ENCODE data around the gene BRAT1. TPM values are rescaled to one million over a fixed set of nuclear protein-coding genes. Genes with fewer than 3 reads are reported as not detected.

The BRAT1 gene
- total and polyA plus RNA-seq, 4 experiments from 2014 or later = 24.2 to 42.4 (median 39.2) TPM

GRCh38 chr7:2598154-2598823 lies 43.0 kb upstream of the BRAT1 start:
- Mint-ChIP-seq H3K9me3 (peaks cover 0 to 2% (median 0%) of the 10 kb centered on the region in 8 donors), H3K4me3 (no peak overlapping the region), H3K36me3 (peaks cover 17 to 19% of the 10 kb centered on the region in 2 donors), H3K27me3 (no peaks in the 10 kb centered on the region), H3K27ac (no peak overlapping the region), H3K4me1 (no peaks in the 10 kb centered on the region)
- Histone ChIP-seq H3K4me1 (ENCODE audit: insufficient read depth, low read length) (no peaks in the 10 kb centered on the region), H3K27ac (ENCODE audit: low read depth, low read length) (no peak overlapping the region), H3K36me3 (ENCODE audit: insufficient read depth, low read length) (no peaks in the 10 kb centered on the region), H3K4me3 (ENCODE audit: low read length in 2 of 2) (no peak overlapping the region), H3K9me3 (ENCODE audit: control insufficient read depth in 1 of 2, low read length in 2 of 2) (no peaks in the 10 kb centered on the region), H3K27me3 (ENCODE audit: insufficient read depth, low read length) (no peaks in the 10 kb centered on the region)
- intact Hi-C loops (cut with micrococcal nuclease) = no loop called here
- no peak for DNase-seq
- POLR2A ChIA-PET (ENCODE audit: partially characterized antibody) = no interaction called here
- CTCF ChIA-PET (ENCODE audit: partially characterized antibody) = no interaction called here

DNA sequence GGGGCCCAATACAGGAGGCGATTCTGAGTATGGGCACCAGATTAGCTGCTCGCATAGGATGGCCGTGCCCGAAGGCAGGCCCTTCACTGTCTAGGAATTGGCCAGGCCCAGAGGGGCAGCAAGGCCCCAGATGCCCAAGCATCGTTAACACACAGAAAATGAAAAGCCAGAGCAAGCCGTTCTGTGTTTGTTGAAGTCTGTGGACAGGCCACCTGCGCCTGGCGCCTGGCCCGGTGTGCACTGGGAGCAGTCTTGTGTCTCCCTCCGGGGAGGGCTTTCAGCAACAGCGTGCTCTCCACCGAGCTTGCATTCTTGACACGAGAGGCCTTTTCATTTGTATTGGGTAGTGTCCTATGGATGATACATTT lies 41.9 kb upstream of the BRAT1 start:
- no peaks in the 10 kb centered on the region for H3K36me3 ChIP-seq (ENCODE audit: insufficient read depth, low read length)
- no peak overlapping the region for H3K27ac ChIP-seq (ENCODE audit: low read depth, low read length)
- H3K4me1 ChIP-seq (ENCODE audit: insufficient read depth, low read length) = no peaks in the 10 kb centered on the region
- Mint-ChIP-seq H3K4me3 (no peak overlapping the region), H3K4me1 (no peaks in the 10 kb centered on the region), H3K36me3 (peaks cover 21 to 28% of the 10 kb centered on the region in 2 donors), H3K27me3 (no peaks in the 10 kb centered on the region), H3K27ac (no peak overlapping the region), H3K9me3 (no peaks in the 10 kb centered on the region)
- DNase-seq = no peak
- H3K9me3 ChIP-seq (ENCODE audit: control insufficient read depth in 1 of 2, low read length in 2 of 2) = no peaks in the 10 kb centered on the region
- intact Hi-C loops (cut with micrococcal nuclease) = no loop called here
- ChIA-PET CTCF (ENCODE audit: partially characterized antibody) (no interaction called here), POLR2A (ENCODE audit: partially characterized antibody) (no interaction called here)
- no peaks in the 10 kb centered on the region for H3K27me3 ChIP-seq (ENCODE audit: insufficient read depth, low read length)
- H3K4me3 ChIP-seq (ENCODE audit: low read length in 2 of 2) = no peak overlapping the region

DNA sequence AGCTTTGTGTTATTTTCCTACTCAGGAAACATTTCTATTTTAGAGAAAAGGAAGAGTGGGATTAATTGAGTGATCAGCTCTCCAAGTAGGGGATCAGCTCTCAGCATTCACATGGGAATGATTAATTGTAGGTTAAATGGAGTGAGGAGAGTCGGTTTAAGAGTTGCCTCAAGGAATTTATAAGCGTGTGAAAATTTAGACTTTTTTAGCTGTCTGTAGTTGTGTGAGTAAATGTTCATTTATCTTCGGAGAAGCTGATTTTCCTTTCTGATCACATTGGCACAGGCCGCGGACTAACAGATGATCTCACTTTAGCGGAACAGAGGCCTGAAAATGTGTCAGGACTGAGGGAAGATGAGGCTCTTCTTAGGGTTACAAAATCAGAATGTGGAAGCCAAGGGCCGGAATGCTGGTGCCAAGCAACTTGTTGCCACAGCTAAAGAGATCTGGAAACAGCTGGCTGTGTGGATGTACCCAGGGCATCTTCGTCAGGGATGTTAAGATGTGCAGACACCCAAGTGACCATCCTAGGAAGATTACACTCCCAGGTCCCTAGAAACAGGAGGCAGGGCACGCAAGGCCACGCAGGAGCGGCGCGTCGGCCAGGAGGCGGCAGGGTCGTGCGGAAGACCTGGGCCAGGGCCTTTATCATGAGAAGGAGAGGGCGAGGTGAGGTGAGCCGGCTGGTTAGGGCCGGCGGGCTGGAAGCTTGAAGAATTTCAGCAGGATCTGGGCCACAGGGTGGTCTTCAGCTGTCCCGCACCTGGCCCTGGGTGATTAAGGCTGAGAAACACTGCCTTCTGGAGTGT lies 41.3 kb upstream of the BRAT1 start:
- ChIA-PET CTCF (ENCODE audit: partially characterized antibody) (interaction anchor here (0.7 to 1.1 kb wide), 4 partner anchors 14 to 146 kb away, joined by 3 to 4 read pairs (median 3); no protein-coding TSS in a partner anchor), POLR2A (ENCODE audit: partially characterized antibody) (no interaction called here)
- no peaks in the 10 kb centered on the region for H3K4me1 Mint-ChIP-seq
- H3K4me1 ChIP-seq (ENCODE audit: insufficient read depth, low read length) = no peaks in the 10 kb centered on the region
- H3K36me3 ChIP-seq (ENCODE audit: insufficient read depth, low read length) = no peaks in the 10 kb centered on the region
- no peak for DNase-seq
- H3K27ac Mint-ChIP-seq = no peak overlapping the region
- no peak overlapping the region for H3K4me3 ChIP-seq (ENCODE audit: low read length in 2 of 2)
- H3K27me3 ChIP-seq (ENCODE audit: insufficient read depth, low read length) = no peaks in the 10 kb centered on the region
- H3K27me3 Mint-ChIP-seq = no peaks in the 10 kb centered on the region
- H3K9me3 ChIP-seq (ENCODE audit: control insufficient read depth in 1 of 2, low read length in 2 of 2) = no peaks in the 10 kb centered on the region
- H3K9me3 Mint-ChIP-seq = no peaks in the 10 kb centered on the region
- intact Hi-C loops (cut with micrococcal nuclease) = no loop called here
- H3K27ac ChIP-seq (ENCODE audit: low read depth, low read length) = no peak overlapping the region
- H3K36me3 Mint-ChIP-seq = peaks cover 21 to 30% of the 10 kb centered on the region in 2 donors
- H3K4me3 Mint-ChIP-seq = no peak overlapping the region

DNA sequence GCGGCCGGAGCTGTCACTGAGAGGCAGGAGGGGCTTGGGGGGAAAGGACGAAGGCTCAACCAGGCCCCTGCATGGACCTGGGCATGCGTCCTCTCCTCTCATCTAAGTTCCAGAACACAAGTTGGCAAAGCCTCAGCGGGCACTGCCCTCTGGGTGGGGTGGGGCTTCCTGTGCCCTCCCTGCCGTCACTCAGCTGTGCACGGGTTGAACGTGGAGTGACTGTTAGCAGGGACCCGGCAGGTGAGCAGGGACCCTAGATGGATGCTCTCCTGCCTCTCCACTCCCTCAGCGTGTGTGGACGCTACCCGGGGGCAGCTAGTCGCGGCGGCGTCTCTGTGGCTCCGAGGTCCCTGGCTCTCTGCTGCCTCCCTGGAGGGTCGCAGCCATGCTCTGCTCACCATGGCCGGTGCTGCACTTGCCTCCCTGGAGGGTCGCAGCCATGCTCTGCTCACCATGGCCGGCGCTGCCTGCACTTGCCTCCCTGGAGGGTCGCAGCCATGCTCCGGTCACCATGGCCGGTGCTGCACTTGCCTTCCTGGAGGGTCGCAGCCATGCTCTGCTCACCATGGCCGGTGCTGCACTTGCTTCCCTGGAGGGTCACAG lies 40.0 kb upstream of the BRAT1 start:
- Mint-ChIP-seq H3K4me3 (no peak overlapping the region), H3K27ac (peak overlapping the region in 1 of 7 donors; percentile 48), H3K36me3 (peaks cover 21 to 25% of the 10 kb centered on the region in 2 donors), H3K4me1 (no peaks in the 10 kb centered on the region), H3K9me3 (no peaks in the 10 kb centered on the region), H3K27me3 (no peaks in the 10 kb centered on the region)
- ChIA-PET POLR2A (ENCODE audit: partially characterized antibody) (no interaction called here), CTCF (ENCODE audit: partially characterized antibody) (interaction anchor here (1.1 kb wide), 1 partner anchor 145 kb away, joined by 4 read pairs; no protein-coding TSS in a partner anchor)
- Histone ChIP-seq H3K4me3 (ENCODE audit: low read length in 2 of 2) (no peak overlapping the region), H3K36me3 (ENCODE audit: insufficient read depth, low read length) (no peaks in the 10 kb centered on the region), H3K4me1 (ENCODE audit: insufficient read depth, low read length) (no peaks in the 10 kb centered on the region), H3K27ac (ENCODE audit: low read depth, low read length) (no peak overlapping the region), H3K27me3 (ENCODE audit: insufficient read depth, low read length) (no peaks in the 10 kb centered on the region), H3K9me3 (ENCODE audit: control insufficient read depth in 1 of 2, low read length in 2 of 2) (no peaks in the 10 kb centered on the region)
- intact Hi-C loops (cut with micrococcal nuclease) = no loop called here
- no peak for DNase-seq

DNA sequence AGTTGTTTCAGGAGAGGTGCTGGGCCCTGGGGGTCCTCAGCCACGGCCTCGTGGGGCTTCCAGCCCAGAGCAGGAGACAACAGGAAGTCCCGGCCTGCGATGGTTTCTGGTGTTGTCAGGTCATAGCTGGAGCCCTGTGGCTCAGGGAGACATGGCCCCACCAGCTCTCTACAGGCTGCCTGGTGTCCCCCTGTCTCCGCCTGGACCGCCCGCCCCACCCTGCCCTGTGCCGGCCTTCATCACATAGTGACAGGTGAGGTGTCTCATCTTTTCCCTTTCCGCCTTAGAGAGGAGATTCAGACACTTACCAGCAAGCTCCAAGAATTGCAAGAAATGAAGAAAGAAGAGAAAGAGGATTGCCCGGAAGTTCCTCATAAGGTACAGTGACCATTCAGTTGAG lies 39.3 kb upstream of the BRAT1 start:
- Histone ChIP-seq H3K27me3 (ENCODE audit: insufficient read depth, low read length) (no peaks in the 10 kb centered on the region), H3K36me3 (ENCODE audit: insufficient read depth, low read length) (no peaks in the 10 kb centered on the region), H3K9me3 (ENCODE audit: control insufficient read depth in 1 of 2, low read length in 2 of 2) (no peaks in the 10 kb centered on the region), H3K4me3 (ENCODE audit: low read length in 2 of 2) (no peak overlapping the region), H3K27ac (ENCODE audit: low read depth, low read length) (no peak overlapping the region), H3K4me1 (ENCODE audit: insufficient read depth, low read length) (no peaks in the 10 kb centered on the region)
- Mint-ChIP-seq H3K36me3 (peaks cover 20 to 24% of the 10 kb centered on the region in 2 donors), H3K4me1 (no peaks in the 10 kb centered on the region), H3K9me3 (no peaks in the 10 kb centered on the region), H3K27me3 (no peaks in the 10 kb centered on the region), H3K27ac (peak overlapping the region in 1 of 7 donors; percentile 29), H3K4me3 (no peak overlapping the region)
- DNase-seq = no peak
- CTCF ChIA-PET (ENCODE audit: partially characterized antibody) = no interaction called here
- POLR2A ChIA-PET (ENCODE audit: partially characterized antibody) = no interaction called here
- intact Hi-C loops (cut with micrococcal nuclease) = no loop called here

GRCh38 chr7:2593036-2593727 lies 37.9 kb upstream of the BRAT1 start:
- Mint-ChIP-seq H3K27me3 (no peaks in the 10 kb centered on the region), H3K4me3 (no peak overlapping the region), H3K36me3 (peaks cover 15 to 24% of the 10 kb centered on the region in 2 donors), H3K4me1 (no peaks in the 10 kb centered on the region), H3K9me3 (no peaks in the 10 kb centered on the region), H3K27ac (peak overlapping the region in 2 of 7 donors; percentile 35 to 69)
- H3K36me3 ChIP-seq (ENCODE audit: insufficient read depth, low read length) = no peaks in the 10 kb centered on the region
- no peaks in the 10 kb centered on the region for H3K4me1 ChIP-seq (ENCODE audit: insufficient read depth, low read length)
- POLR2A ChIA-PET (ENCODE audit: partially characterized antibody) = no interaction called here
- no peaks in the 10 kb centered on the region for H3K27me3 ChIP-seq (ENCODE audit: insufficient read depth, low read length)
- no peak overlapping the region for H3K4me3 ChIP-seq (ENCODE audit: low read length in 2 of 2)
- no peak for DNase-seq
- CTCF ChIA-PET (ENCODE audit: partially characterized antibody) = no interaction called here
- no peaks in the 10 kb centered on the region for H3K9me3 ChIP-seq (ENCODE audit: control insufficient read depth in 1 of 2, low read length in 2 of 2)
- intact Hi-C loops (cut with micrococcal nuclease) = no loop called here
- H3K27ac ChIP-seq (ENCODE audit: low read depth, low read length) = no peak overlapping the region

DNA sequence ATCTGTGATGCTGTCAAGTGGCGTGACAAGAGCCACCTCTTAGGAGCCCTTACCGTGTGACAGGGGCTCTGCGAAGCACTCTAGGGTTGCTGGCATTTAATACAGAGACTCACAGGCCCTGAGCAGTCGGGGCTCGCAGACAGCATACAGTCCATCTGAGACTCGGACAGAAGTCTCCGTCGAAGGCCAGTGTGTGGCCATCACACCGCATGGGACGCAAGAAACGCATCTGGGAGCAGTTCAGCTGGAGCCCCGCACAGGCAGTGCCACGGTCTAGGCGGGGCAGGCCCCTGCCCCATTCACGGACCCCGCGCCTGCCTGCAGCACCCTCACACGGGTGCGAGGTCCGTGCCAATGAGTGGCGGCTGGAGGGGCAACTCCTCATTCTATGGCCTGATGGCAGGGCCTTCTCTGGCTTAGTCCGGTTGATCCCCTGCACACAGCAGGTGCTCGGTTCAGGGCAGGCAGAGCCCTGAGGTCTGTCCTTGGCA lies 37.1 kb upstream of the BRAT1 start:
- no peaks in the 10 kb centered on the region for H3K27me3 Mint-ChIP-seq
- H3K36me3 ChIP-seq (ENCODE audit: insufficient read depth, low read length) = no peaks in the 10 kb centered on the region
- no peaks in the 10 kb centered on the region for H3K27me3 ChIP-seq (ENCODE audit: insufficient read depth, low read length)
- H3K9me3 Mint-ChIP-seq = no peaks in the 10 kb centered on the region
- no peak overlapping the region for H3K4me3 Mint-ChIP-seq
- H3K36me3 Mint-ChIP-seq = peaks cover 15 to 24% of the 10 kb centered on the region in 2 donors
- CTCF ChIA-PET (ENCODE audit: partially characterized antibody) = interaction anchor here (0.7 kb wide), 1 partner anchor 16 kb away, joined by 3 read pairs; no protein-coding TSS in a partner anchor
- POLR2A ChIA-PET (ENCODE audit: partially characterized antibody) = no interaction called here
- H3K27ac ChIP-seq (ENCODE audit: low read depth, low read length) = no peak overlapping the region
- H3K4me1 Mint-ChIP-seq = no peaks in the 10 kb centered on the region
- no peaks in the 10 kb centered on the region for H3K4me1 ChIP-seq (ENCODE audit: insufficient read depth, low read length)
- no peak overlapping the region for H3K27ac Mint-ChIP-seq
- H3K4me3 ChIP-seq (ENCODE audit: low read length in 2 of 2) = no peak overlapping the region
- H3K9me3 ChIP-seq (ENCODE audit: control insufficient read depth in 1 of 2, low read length in 2 of 2) = no peaks in the 10 kb centered on the region
- intact Hi-C loops (cut with micrococcal nuclease) = no loop called here
- DNase-seq = no peak

Measured in CD4-positive, alpha-beta memory T cell (primary cell).